Stomach (tissue), 19 donors: ENCODE data around the gene CD68. TPM values are rescaled to one million over a fixed set of nuclear protein-coding genes. Genes with fewer than 3 reads are reported as not detected.
A peak's percentile ranks its signal among the peaks of the same experiment; 100 is the strongest.

ENCODE experiments used
- DNase-seq, 2 donors: peaks; one replicate each; pipeline versions ENCODE4 v3.0.0 to v3.0.0-alpha.2; 2013 to 2019
- H3K27ac ChIP-seq, 5 donors: fragments of 200-600 bp in 4 of 5; sonication (generic) in 4 of 5; one replicate each; pipeline ENCODE4 v1.5.1; 2013 to 2019; ENCODE audit warnings: mild to moderate bottlenecking in 1 of 5, moderate library complexity in 1 of 5
- H3K27me3 ChIP-seq, 3 donors: fragments of 200-600 bp; sonication (generic); one replicate each; pipeline ENCODE4 v1.5.1; 2017 to 2019; ENCODE audit warnings: mixed run types in 1 of 3
- H3K36me3 ChIP-seq, 4 donors: fragments of 200-600 bp; sonication (generic); 1 replicate in 3 of 4; 2 replicates in 1 of 4; pipeline ENCODE4 v1.5.1; 2016 to 2019
- H3K4me1 ChIP-seq, 4 donors: fragments of 200-600 bp; sonication (generic); one replicate each; pipeline ENCODE4 v1.5.1; 2016 to 2019
- H3K4me3 ChIP-seq, 4 donors: fragments of 200-600 bp; sonication (generic) in 3 of 4; one replicate each; pipeline ENCODE4 v1.5.1; 2016 to 2019; ENCODE audit warnings: mild to moderate bottlenecking in 1 of 4
- H3K9me3 ChIP-seq, 4 donors: fragments of 200-600 bp; sonication (generic); one replicate each; pipeline ENCODE4 v1.5.1; 2016 to 2019
- EP300 ChIP-seq: sonication (generic); formaldehyde crosslinking; IDR thresholded peaks from one replicate; pipeline ENCODE4 v1.6.1; 2017; ENCODE audit warnings: antibody characterized with exemption
- POLR2A ChIP-seq, 4 donors: fragments of 450-650 bp; IDR thresholded peaks; one replicate each; pipeline ENCODE4 v1.6.1; 2016; ENCODE audit warnings: antibody characterized with exemption in 4 of 4, control low read depth in 2 of 4, mild to moderate bottlenecking in 1 of 4, moderate library complexity in 1 of 4
- POLR2AphosphoS5 ChIP-seq, 3 donors: sonication (generic); formaldehyde crosslinking; IDR thresholded peaks; one replicate each; pipeline ENCODE4 v1.6.1; 2016; ENCODE audit warnings: antibody characterized with exemption in 3 of 3
- WGBS, 5 donors: extraction: QIAGEN DNeasy Blood & Tissue Kit in 3 of 5; methylation state at CpG; one replicate each; pipeline versions ENCODE4 v1.1.5 to v1.1.7; 2013 to 2018; 5-methylcytosine and 5-hydroxymethylcytosine counted together
- intact Hi-C: fragments of 100-400 bp; cut with DNase I; formaldehyde crosslinking; loops from one replicate; pipeline ENCODE4 v1.15.1; 2023; ENCODE audit warnings: low total_unique reads
- long read RNA-seq, 10 donors: transcript quantifications; one replicate each; lab custom pipeline, GENCODE V29; 2026
- polyA plus RNA-seq, 3 donors: library from polyadenylated mRNA; stranded (reverse); fragments of 200-250 nt; gene quantifications; one replicate each; pipeline ENCODE4 v1.2.3, GENCODE V29; 2013
- total RNA-seq, 5 donors: library from RNA; depleted of rRNA; stranded (reverse); fragments of >200 nt; gene quantifications; one replicate each; pipeline versions ENCODE4 v1.1.0 to v1.2.3, GENCODE V29; 2014 to 2016
- TF ChIP-seq, protein P1 (sequence below), 7 experiments: fragments of 450-650 bp in 4 of 7; fragments of 200-600 bp in 3 of 7; sonication (generic) in 3 of 7; IDR thresholded peaks; one replicate each; pipeline ENCODE4 v1.5.1; 2016 to 2019; ENCODE audit warnings: antibody characterized with exemption in 7 of 7, control low read depth in 2 of 7, mild to moderate bottlenecking in 1 of 7
- donor health status: healthy with polysubstance abuse.
- donor health status: Bipolar disorder and iron deficiency.
- donor health status: healthy.

The CD68 gene, protein sequence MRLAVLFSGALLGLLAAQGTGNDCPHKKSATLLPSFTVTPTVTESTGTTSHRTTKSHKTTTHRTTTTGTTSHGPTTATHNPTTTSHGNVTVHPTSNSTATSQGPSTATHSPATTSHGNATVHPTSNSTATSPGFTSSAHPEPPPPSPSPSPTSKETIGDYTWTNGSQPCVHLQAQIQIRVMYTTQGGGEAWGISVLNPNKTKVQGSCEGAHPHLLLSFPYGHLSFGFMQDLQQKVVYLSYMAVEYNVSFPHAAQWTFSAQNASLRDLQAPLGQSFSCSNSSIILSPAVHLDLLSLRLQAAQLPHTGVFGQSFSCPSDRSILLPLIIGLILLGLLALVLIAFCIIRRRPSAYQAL
- total RNA-seq (10 to 100 TPM; 11.1 to 19.2 (median 13.9) TPM), polyA plus RNA-seq (10 to 100 TPM; 13.8 to 39.6 (median 28.9) TPM)
- long read RNA-seq, donor 1, transcript CD68-201 (6 exons, 1,878 nt) = major isoform, 7 of 24 reads
- long read RNA-seq, donor 1, partial matches to known transcripts = 14 of 24 reads
- long read RNA-seq, donor 1, other reads (novel, unspliced or antisense) = 0 of 24 reads
- long read RNA-seq, donor 2, transcript CD68-201 (6 exons, 1,878 nt) = major isoform, 29 of 54 reads
- long read RNA-seq, donor 2, partial matches to known transcripts = 21 of 54 reads
- long read RNA-seq, donor 2, other reads (novel, unspliced or antisense) = 0 of 54 reads
- long read RNA-seq, donor 3, partial matches to known transcripts = 0 of 3 reads
- long read RNA-seq, donor 3, other reads (novel, unspliced or antisense) = 0 of 3 reads
- long read RNA-seq, donor 4, partial matches to known transcripts = 0 of 1 reads
- long read RNA-seq, donor 4, other reads (novel, unspliced or antisense) = 0 of 1 reads
- long read RNA-seq, donor 5, partial matches to known transcripts = 15 of 20 reads
- long read RNA-seq, donor 5, other reads (novel, unspliced or antisense) = 0 of 20 reads
- long read RNA-seq, donor 6, transcript CD68-201 (6 exons, 1,878 nt) = major isoform, 16 of 24 reads
- long read RNA-seq, donor 6, partial matches to known transcripts = 6 of 24 reads
- long read RNA-seq, donor 6, other reads (novel, unspliced or antisense) = 0 of 24 reads
- long read RNA-seq, donor 7, transcript CD68-201 (6 exons, 1,878 nt) = major isoform, 6 of 41 reads
- long read RNA-seq, donor 7, partial matches to known transcripts = 32 of 41 reads
- long read RNA-seq, donor 7, other reads (novel, unspliced or antisense) = 0 of 41 reads
- long read RNA-seq, donor 8, partial matches to known transcripts = 15 of 16 reads
- long read RNA-seq, donor 8, other reads (novel, unspliced or antisense) = 0 of 16 reads
- long read RNA-seq, donor 9, partial matches to known transcripts = 0 of 3 reads
- long read RNA-seq, donor 9, other reads (novel, unspliced or antisense) = 0 of 3 reads
- long read RNA-seq, donor 10, transcript CD68-201 (6 exons, 1,878 nt) = major isoform, 13 of 40 reads
- long read RNA-seq, donor 10, partial matches to known transcripts = 25 of 40 reads
- long read RNA-seq, donor 10, other reads (novel, unspliced or antisense) = 0 of 40 reads

DNA sequence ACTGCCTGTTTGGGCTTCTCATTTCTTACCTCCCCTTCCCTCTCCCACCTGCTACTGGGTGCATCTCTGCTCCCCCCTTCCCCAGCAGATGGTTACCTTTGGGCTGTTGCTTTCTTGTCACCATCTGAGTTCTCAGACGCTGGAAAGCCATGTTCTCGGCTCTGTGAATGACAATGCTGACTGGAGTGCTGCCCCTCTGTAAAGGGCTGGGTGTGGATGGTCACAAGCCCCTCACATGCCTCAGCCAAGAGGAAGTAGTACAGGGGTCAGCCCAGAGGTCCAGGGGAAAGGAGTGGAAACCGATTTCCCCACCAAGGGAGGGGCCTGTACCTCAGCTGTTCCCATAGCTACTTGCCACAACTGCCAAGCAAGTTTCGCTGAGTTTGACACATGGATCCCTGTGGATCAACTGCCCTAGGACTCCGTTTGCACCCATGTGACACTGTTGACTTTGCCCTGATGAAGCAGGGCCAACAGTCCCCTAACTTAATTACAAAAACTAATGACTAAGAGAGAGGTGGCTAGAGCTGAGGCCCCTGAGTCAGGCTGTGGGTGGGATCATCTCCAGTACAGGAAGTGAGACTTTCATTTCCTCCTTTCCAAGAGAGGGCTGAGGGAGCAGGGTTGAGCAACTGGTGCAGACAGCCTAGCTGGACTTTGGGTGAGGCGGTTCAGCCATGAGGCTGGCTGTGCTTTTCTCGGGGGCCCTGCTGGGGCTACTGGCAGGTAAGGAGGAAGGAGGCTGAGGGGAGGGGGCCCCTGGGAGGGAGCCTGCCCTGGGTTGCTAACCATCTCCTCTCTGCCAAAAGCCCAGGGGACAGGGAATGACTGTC lies at the start of gene CD68:
TSS of gene CD68 (plus strand) at position 638 of the 833 bp plus-strand sequence. CDS start at position 678, 40 bp downstream.
- peak in 1 of 4 donors; percentile 14 for TF ChIP-seq POLR2A (IDR thresholded peaks at IDR 0.05)
- TF ChIP-seq, protein P1, sequence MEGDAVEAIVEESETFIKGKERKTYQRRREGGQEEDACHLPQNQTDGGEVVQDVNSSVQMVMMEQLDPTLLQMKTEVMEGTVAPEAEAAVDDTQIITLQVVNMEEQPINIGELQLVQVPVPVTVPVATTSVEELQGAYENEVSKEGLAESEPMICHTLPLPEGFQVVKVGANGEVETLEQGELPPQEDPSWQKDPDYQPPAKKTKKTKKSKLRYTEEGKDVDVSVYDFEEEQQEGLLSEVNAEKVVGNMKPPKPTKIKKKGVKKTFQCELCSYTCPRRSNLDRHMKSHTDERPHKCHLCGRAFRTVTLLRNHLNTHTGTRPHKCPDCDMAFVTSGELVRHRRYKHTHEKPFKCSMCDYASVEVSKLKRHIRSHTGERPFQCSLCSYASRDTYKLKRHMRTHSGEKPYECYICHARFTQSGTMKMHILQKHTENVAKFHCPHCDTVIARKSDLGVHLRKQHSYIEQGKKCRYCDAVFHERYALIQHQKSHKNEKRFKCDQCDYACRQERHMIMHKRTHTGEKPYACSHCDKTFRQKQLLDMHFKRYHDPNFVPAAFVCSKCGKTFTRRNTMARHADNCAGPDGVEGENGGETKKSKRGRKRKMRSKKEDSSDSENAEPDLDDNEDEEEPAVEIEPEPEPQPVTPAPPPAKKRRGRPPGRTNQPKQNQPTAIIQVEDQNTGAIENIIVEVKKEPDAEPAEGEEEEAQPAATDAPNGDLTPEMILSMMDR (IDR thresholded peaks at IDR 0.05) = no peak
- peak in 2 of 3 donors; percentile 91 to 97 for TF ChIP-seq POLR2AphosphoS5 (IDR thresholded peaks at IDR 0.05)
- TF ChIP-seq EP300 = no peak
- DNase-seq = peak; percentile 71 to 93
- no peaks in the 10 kb centered on the region for H3K27me3 ChIP-seq
- H3K4me1 ChIP-seq = peaks cover 68 to 92% (median 85%) of the 10 kb centered on the region in 4 donors
- intact Hi-C loops = no loop called here
- peak within 1 kb of the TSS; percentile 85 to 95 (median 89) for H3K27ac ChIP-seq
- 5 to 14% (median 10%) methylated on average over 7 of the region's 7 CpGs for WGBS, 5 donors
- peaks cover 48 to 58% (median 53%) of the 10 kb centered on the region in 4 donors for H3K36me3 ChIP-seq
- H3K4me3 ChIP-seq = peak within 1 kb of the TSS; percentile 18 to 66 (median 42)
- H3K9me3 ChIP-seq = no peaks in the 10 kb centered on the region

DNA sequence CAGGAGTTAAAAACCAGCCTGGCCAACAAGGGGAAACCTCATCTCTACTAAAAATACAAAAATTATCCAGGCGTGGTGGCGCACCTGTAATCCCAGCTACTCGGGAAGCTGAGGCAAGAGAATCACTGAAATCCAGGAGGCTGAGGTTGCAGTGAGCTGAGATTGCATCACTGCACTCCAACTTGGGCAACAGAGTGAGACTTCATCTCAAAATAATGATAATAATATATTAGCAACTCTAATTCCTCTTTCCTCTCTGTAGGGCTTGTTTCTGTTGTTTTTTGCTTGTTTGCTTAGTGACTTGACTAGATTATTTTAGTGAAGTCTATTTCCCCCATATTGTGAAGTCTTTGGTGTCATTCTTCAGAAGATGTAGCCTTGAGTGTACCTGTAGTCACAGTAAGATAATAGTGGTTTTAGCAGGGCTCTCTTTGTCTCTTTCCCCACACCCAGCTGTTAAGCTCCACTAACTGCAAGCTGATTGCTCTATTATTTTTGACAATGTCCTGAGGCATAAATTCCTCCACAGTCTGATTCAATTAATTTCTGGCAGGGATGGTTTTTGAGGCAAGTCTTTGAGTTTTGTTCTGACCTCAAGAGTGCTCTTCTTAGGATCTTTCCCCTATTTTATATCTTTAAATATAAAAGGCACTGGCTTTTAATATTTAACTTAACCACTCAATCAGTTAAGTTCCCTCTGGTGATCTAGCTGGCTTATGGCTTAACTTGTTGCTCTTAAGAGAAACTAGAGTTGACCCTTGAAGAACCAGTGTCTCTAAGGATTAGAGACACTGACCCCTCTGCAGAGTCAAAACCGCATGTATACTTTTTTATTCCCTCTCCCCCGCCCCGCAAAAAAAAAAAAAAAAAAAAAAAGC lies 49.2 kb upstream of the CD68 start:
- intact Hi-C loops = no loop called here
- Histone ChIP-seq H3K4me3 (no peak overlapping the region), H3K27me3 (no peaks in the 10 kb centered on the region), H3K27ac (no peak overlapping the region), H3K9me3 (peaks cover 0 to 27% (median 13%) of the 10 kb centered on the region in 4 donors), H3K4me1 (peaks cover 0 to 3% (median 0%) of the 10 kb centered on the region in 4 donors), H3K36me3 (no peaks in the 10 kb centered on the region)
- no peak for DNase-seq
- TF ChIP-seq, protein P1 (IDR thresholded peaks at IDR 0.05) = no peak
- TF ChIP-seq EP300 = no peak
- TF ChIP-seq POLR2AphosphoS5 (IDR thresholded peaks at IDR 0.05) = no peak
- TF ChIP-seq POLR2A (IDR thresholded peaks at IDR 0.05) = no peak
- 87 to 95% (median 91%) methylated on average over 6 of the region's 6 CpGs for WGBS, 5 donors

DNA sequence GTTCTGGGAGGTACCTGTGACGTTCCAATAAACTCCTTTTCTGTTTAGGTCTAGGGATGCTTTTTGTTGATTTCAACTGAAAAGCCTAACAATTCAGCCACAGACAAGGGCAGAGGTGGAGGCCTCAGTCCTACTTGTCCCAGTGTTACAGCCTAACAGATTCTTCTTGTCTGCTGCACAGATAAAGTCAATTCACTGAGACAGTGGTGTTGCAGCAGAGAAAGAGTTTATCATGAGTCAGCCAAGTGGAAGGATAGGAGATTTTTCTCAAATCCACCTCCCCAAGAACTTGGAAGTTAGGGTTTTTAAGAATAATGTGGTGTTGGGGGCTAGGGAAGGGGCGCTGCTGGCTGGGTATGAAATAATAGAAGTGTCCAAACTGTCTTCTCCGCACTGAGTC lies 41.4 kb upstream of the CD68 start:
- Histone ChIP-seq H3K27ac (no peak overlapping the region), H3K4me3 (no peak overlapping the region), H3K27me3 (no peaks in the 10 kb centered on the region), H3K9me3 (peaks cover 0 to 15% (median 8%) of the 10 kb centered on the region in 4 donors), H3K4me1 (no peaks in the 10 kb centered on the region), H3K36me3 (no peaks in the 10 kb centered on the region)
- TF ChIP-seq POLR2AphosphoS5 (IDR thresholded peaks at IDR 0.05) (no peak), EP300 (no peak), POLR2A (IDR thresholded peaks at IDR 0.05) (no peak)
- intact Hi-C loops = no loop called here
- WGBS, 5 donors = 60 to 94% (median 76%) methylated on average over 3 of the region's 3 CpGs
- DNase-seq = no peak
